Caki2 (cell line): ENCODE data around the gene CEP83. TPM values are rescaled to one million over a fixed set of nuclear protein-coding genes. Genes with fewer than 3 reads are reported as not detected.

Experiments
- DNase-seq: peaks from one replicate; pipeline ENCODE4 v3.0.0-alpha.2; 2015; ENCODE audit warnings: low read depth
- in situ Hi-C: cut with HindIII; loops from 2 replicates; pipeline ENCODE4 v1.10.0; 2016; ENCODE audit warnings: low sequenced_read_pairs, low pct_unique_long_range_greater_than_20kb, mixed read lengths
- total RNA-seq: library from RNA; depleted of rRNA; stranded (reverse); fragments of >200 nt; shearing (Covaris generic); gene quantifications from 2 replicates; pipeline ENCODE4 v1.2.3, GENCODE V29; 2014; ENCODE audit warnings: low replicate concordance; rRNA removed

Gene CEP83
- total RNA-seq, 1 experiment from 2014 or later = 10.6 TPM

DNA sequence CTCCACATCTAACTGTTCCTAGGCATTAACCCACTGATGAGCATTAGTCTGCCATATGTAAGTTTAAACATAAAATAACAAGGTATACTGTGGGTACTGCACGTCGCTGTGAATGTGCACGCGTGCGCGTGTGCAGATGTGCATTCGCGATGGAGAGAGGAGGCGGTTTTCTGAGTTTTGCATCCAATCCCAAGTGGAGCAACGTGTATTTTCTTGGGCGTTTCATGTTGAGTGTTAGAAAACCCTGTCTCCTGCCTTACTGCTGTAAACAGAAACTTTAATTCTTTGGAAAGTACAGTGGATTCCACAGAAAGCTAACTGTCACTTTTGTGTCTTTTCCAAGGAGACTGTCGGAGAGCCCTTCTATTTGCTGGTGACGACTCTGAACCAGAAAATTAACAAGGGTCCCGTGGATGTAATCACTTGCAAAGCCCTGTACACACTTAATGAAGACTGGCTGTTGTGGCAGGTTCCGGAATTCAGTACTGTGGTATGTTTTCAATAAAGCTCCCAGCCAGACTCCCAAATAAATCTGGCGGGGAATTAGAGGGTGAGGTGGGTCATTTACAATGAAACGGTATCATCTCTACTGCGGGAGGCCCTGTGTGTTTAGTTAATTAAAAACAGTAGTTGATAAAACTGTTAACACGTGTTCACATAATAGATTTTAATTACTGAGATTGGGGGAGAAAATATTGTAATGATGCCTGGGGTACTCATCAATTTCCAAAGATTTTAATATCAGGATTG is 194.8 kb downstream of the CEP83 start:
- in situ Hi-C loops = no loop called here

GRCh38 chr12:94263905-94264561 is 195.6 kb downstream of the CEP83 start:
- in situ Hi-C loops = no loop called here

More for the DNA sequence above, 194.8 kb downstream of the CEP83 start:
- no peak for DNase-seq

GRCh38 chr12:94263011-94263811 is 196.5 kb downstream of the CEP83 start:
- DNase-seq = no peak
- in situ Hi-C loops = no loop called here

More at GRCh38 chr12:94263905-94264561, 195.6 kb downstream of the CEP83 start:
- DNase-seq = no peak

- peak; percentile 33 for DNase-seq
- in situ Hi-C loops = no loop called here
Observed at GRCh38 chr12:94262228-94263010, 197.2 kb downstream of the CEP83 start.

- in situ Hi-C loops = no loop called here
- no peak for DNase-seq
Observed at GRCh38 chr12:94261786-94262185, 197.9 kb downstream of the CEP83 start.

DNA sequence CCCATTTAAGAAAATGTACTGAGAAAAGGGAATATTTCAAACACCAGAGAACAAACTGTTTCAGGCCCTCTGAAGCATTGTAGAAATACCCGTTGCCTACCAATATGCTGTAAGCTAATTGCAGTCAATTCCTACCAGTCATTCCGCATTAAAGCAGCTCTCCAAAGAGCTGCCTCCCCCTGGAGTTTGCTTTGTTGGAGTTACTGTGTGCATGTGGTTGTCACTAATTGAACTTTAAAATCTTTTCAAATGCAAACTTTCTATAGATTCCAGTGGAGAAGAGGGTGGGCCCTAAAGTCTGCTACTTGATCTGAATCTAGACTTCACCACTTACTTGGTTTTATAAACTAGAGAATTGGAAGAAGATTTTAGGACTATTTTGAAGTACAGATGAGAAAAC is 198.5 kb downstream of the CEP83 start:
- in situ Hi-C loops = no loop called here
- DNase-seq = no peak

DNA sequence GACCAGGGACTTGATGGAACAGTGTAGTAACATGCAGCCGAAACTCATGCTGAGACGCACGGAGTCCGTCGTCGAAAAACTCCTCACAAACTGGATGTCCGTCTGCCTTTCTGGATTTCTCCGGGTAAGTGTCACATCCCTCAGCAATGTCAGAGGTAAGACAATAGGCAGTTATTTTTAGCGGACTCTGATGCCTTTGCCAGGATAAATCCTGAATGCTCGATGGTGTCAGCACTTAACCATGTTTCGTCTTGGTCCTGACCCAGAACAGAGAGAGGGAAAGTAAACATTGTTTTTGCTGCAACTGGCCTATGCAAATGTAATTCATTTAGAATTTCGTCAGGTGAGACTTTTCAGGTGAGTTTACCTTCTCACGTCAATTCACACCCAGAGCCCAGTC is 198.9 kb downstream of the CEP83 start:
- in situ Hi-C loops = no loop called here
- DNase-seq = no peak

- in situ Hi-C loops = no loop called here
- no peak for DNase-seq
Observed at GRCh38 chr12:94260017-94260416, 199.7 kb downstream of the CEP83 start.

DNA sequence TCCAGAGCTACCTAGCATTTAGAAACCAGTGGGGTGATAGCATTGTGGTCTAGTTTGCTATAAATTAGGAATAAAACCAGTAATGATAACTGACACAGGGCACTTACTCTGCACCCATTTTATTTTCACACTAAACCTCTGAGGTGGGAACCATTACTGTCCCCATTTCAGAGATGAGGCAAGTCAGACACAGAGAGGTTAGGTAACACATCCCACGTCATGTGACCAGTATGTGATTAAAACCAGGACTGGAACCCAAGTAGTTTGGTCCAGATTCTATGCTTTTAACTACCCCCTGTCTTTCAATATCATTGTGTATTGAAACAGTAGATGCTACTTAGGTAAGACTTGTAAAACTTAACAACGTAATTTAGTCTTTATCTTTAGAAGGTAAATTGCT is 201.1 kb downstream of the CEP83 start:
- DNase-seq = no peak
- in situ Hi-C loops = no loop called here

Other genes with a start within 250 kb of the CEP83 start
- gene TMCC3, start 190.7 kb upstream of the CEP83 start, total RNA-seq = 0.10 and 0.38 TPM in 2 replicates